ENCODE data around the gene PLEKHS1. TPM values are rescaled to one million over a fixed set of nuclear protein-coding genes. Genes with fewer than 3 reads are reported as not detected.

PLEKHS1 gene
- total and polyA plus RNA-seq, 2 experiments from 2014 or later: 0.23 TPM; not detected in 1

DNA sequence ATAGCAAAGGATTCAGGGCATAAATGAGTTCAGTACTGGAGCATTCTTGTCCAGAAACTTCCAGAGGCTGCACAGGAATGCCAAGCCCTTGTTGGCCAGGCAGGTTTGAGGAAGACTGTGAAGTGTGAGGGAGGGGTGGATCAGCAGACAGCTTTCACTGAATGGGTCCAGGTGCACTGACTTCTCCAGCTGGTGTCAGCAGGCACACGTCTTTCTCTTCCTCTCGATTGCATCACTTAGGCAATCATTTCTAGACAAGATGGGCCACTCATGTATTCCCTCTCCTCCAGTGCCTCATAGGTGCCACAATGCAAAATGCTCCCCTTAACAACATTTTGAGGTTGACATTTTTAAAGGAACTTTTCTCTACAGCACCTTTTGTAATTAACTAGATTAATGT lies 15.6 kb upstream of the PLEKHS1 start:
- Histone ChIP-seq H3K27me3 (no peaks in the 10 kb centered on the region), H3K27ac (no peak overlapping the region), H4K20me1 (ENCODE audit: insufficient read depth, poor library complexity, severe bottlenecking) (no peaks in the 10 kb centered on the region), H2AFZ (no peak overlapping the region), H3K36me3 (replicated peaks; ENCODE audit: insufficient read depth, low read depth) (no peaks in the 10 kb centered on the region), H3K79me2 (no peaks in the 10 kb centered on the region), H3K9me3 (ENCODE audit: low read depth) (no peaks in the 10 kb centered on the region), H3K4me1 (ENCODE audit: insufficient read depth) (peaks cover 9% of the 10 kb centered on the region), H3K4me2 (no peak overlapping the region), H3K9me2 (replicated peaks; ENCODE audit: insufficient read depth) (no peaks in the 10 kb centered on the region), H3K4me3 (no peak overlapping the region)
- 39% methylated on average over 2 of the region's 2 CpGs for WGBS (ENCODE audit: low lambda C conversion rate, missing lambda C conversion rate)
- TF ChIP-seq CTCF (IDR thresholded peaks at IDR 0.05; ENCODE audit: poor library complexity) (peak; percentile 30), EZH2phosphoT487 (IDR thresholded peaks at IDR 0.05; ENCODE audit: low read depth, severe bottlenecking, unreplicated experiment) (no peak)
- DNase-seq (ENCODE audit: low spot score): peak; percentile 59

- no peak for TF ChIP-seq CTCF (IDR thresholded peaks at IDR 0.05; ENCODE audit: poor library complexity)
- no peak for TF ChIP-seq EZH2 (IDR thresholded peaks at IDR 0.05; ENCODE audit: borderline replicate concordance)
- TF ChIP-seq EZH2phosphoT487 (IDR thresholded peaks at IDR 0.05; ENCODE audit: low read depth, severe bottlenecking, unreplicated experiment): no peak
- H3K4me2 ChIP-seq: no peak overlapping the region
- H3K9me2 ChIP-seq (replicated peaks; ENCODE audit: insufficient read depth): no peaks in the 10 kb centered on the region
- no peak overlapping the region for H2AFZ ChIP-seq
- DNase-seq (ENCODE audit: low spot score): no peak
- H3K79me2 ChIP-seq: no peaks in the 10 kb centered on the region
- H3K36me3 ChIP-seq (replicated peaks; ENCODE audit: insufficient read depth, low read depth): no peaks in the 10 kb centered on the region
- no peak overlapping the region for H3K27ac ChIP-seq
- H3K9me3 ChIP-seq (ENCODE audit: low read depth): no peaks in the 10 kb centered on the region
- H4K20me1 ChIP-seq (ENCODE audit: insufficient read depth, poor library complexity, severe bottlenecking): no peaks in the 10 kb centered on the region
- peaks cover 9% of the 10 kb centered on the region for H3K4me1 ChIP-seq (ENCODE audit: insufficient read depth)
- no peaks in the 10 kb centered on the region for H3K27me3 ChIP-seq
- 10% methylated on average over 1 of the region's 1 CpG for WGBS (ENCODE audit: low lambda C conversion rate, missing lambda C conversion rate)
- H3K4me3 ChIP-seq: no peak overlapping the region
Observed at GRCh38 chr10:113736576-113736975, 14.9 kb upstream of the PLEKHS1 start.

DNA sequence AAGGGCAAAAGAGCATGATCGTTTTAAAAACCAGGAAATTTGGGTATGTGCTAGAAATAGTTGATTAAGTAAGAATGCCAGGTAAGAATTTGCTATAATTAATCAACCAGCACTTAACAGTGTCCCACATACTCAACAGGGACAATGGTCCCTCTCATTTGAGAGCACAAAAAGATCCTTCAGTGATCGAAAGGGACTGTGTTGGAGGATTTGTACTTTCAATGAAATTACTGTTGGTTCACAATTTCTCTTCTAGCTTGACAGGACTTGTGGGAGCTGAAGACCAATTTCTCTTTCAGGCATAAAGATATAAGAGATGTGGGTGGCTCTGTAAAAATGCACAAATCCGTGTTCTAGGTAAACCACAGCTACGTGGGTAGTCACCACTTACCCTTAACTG lies 12.5 kb upstream of the PLEKHS1 start:
- Histone ChIP-seq H4K20me1 (ENCODE audit: insufficient read depth, poor library complexity, severe bottlenecking) (no peaks in the 10 kb centered on the region), H3K4me1 (ENCODE audit: insufficient read depth) (peaks cover 9% of the 10 kb centered on the region), H3K79me2 (no peaks in the 10 kb centered on the region), H3K4me3 (no peak overlapping the region), H3K9me3 (ENCODE audit: low read depth) (no peaks in the 10 kb centered on the region), H3K27me3 (no peaks in the 10 kb centered on the region), H2AFZ (no peak overlapping the region), H3K4me2 (no peak overlapping the region), H3K36me3 (replicated peaks; ENCODE audit: insufficient read depth, low read depth) (no peaks in the 10 kb centered on the region), H3K9me2 (replicated peaks; ENCODE audit: insufficient read depth) (no peaks in the 10 kb centered on the region), H3K27ac (no peak overlapping the region)
- WGBS (ENCODE audit: low lambda C conversion rate, missing lambda C conversion rate): 83% methylated on average over 4 of the region's 4 CpGs
- TF ChIP-seq CTCF (IDR thresholded peaks at IDR 0.05; ENCODE audit: poor library complexity) (no peak), EZH2 (IDR thresholded peaks at IDR 0.05; ENCODE audit: borderline replicate concordance) (no peak), EZH2phosphoT487 (IDR thresholded peaks at IDR 0.05; ENCODE audit: low read depth, severe bottlenecking, unreplicated experiment) (no peak)
- no peak for DNase-seq (ENCODE audit: low spot score)

DNA sequence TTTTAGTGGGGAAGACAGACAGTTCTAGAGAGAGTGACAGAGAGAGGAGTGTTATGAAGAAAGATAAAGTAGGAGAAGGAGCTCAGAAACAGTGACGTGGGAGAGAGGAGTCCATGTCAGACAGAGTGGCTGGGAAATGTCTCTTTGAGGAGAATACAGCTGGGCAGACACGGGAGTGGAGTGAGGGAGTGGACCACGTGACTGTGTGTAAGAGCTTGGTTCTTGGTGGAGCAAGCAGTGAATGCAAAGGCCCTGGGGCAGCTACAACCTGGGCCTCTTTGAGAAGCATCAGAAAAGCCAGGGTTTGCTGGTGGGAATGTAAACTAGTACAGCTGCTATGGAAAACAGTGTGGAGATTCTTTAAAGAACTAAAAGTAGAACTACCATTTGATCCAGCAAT lies 11.9 kb upstream of the PLEKHS1 start:
- no peaks in the 10 kb centered on the region for H3K27me3 ChIP-seq
- no peaks in the 10 kb centered on the region for H3K9me3 ChIP-seq (ENCODE audit: low read depth)
- peaks cover 9% of the 10 kb centered on the region for H3K4me1 ChIP-seq (ENCODE audit: insufficient read depth)
- H4K20me1 ChIP-seq (ENCODE audit: insufficient read depth, poor library complexity, severe bottlenecking): no peaks in the 10 kb centered on the region
- no peaks in the 10 kb centered on the region for H3K36me3 ChIP-seq (replicated peaks; ENCODE audit: insufficient read depth, low read depth)
- no peak overlapping the region for H2AFZ ChIP-seq
- no peak overlapping the region for H3K4me2 ChIP-seq
- H3K9me2 ChIP-seq (replicated peaks; ENCODE audit: insufficient read depth): no peaks in the 10 kb centered on the region
- no peaks in the 10 kb centered on the region for H3K79me2 ChIP-seq
- no peak for DNase-seq (ENCODE audit: low spot score)
- H3K27ac ChIP-seq: no peak overlapping the region
- H3K4me3 ChIP-seq: no peak overlapping the region
- no peak for TF ChIP-seq EZH2phosphoT487 (IDR thresholded peaks at IDR 0.05; ENCODE audit: low read depth, severe bottlenecking, unreplicated experiment)
- no peak for TF ChIP-seq EZH2 (IDR thresholded peaks at IDR 0.05; ENCODE audit: borderline replicate concordance)
- no peak for TF ChIP-seq CTCF (IDR thresholded peaks at IDR 0.05; ENCODE audit: poor library complexity)
- WGBS (ENCODE audit: low lambda C conversion rate, missing lambda C conversion rate): 73% methylated on average over 3 of the region's 3 CpGs
